SK-N-SH (cell line): Measurements from ENCODE around the gene MYORG.

Experiments
- MXI1 ChIP-seq: IDR thresholded peaks from 2 replicates; pipeline ENCODE4 v1.6.1; 2012; ENCODE audit warnings: mild to moderate bottlenecking, low read depth, low read length, improper control_type of control experiment
- RCOR1 ChIP-seq: fragments of 150-350 bp; IDR thresholded peaks from 2 replicates; pipeline ENCODE4 v1.6.1; 2017; ENCODE audit warnings: antibody characterized with exemption, low read length

DNA sequence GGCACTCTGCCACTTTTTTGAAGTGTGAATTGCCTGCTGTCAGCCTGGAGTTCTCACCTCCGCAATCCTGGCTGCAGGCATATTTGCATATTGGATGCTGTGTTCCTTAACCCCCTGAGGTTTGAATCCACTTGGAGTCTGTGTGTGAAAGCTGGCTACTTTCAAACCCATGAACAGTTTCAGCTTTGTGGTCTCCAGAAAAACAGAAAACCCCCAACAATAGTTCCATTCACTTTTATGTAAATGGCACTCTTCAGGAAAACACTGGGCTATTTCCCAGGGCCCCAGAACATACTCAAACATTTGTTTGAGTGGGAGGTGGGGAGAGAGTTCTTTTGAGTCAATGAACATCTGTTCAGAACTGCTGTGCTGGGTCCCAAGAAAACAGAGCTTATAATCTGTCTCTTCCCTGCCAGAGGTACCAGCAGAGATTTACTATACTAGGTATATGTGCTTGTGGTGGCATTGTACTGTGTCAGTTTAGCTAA lies 42.3 kb downstream of the MYORG start:
- TF ChIP-seq RCOR1, result no peak
- TF ChIP-seq MXI1, result no peak
